Stimulated activated CD4-positive, alpha-beta T cell treated with anti-CD3 and anti-CD28 coated beads, Interleukin-4, amount 100 ng/mL, for 48 hours (primary cell): ENCODE measurements around the gene ZSCAN1.

Experiments used
- DNase-seq, 2 donors: peaks; one replicate each; pipeline ENCODE4 v3.0.0-alpha.2; 2020; ENCODE audit warnings: low read depth in 2 of 2

The ZSCAN1 gene

GRCh38 chr19:58083021-58083420, 49.2 kb downstream of the ZSCAN1 start:
- DNase-seq: no peak

DNA sequence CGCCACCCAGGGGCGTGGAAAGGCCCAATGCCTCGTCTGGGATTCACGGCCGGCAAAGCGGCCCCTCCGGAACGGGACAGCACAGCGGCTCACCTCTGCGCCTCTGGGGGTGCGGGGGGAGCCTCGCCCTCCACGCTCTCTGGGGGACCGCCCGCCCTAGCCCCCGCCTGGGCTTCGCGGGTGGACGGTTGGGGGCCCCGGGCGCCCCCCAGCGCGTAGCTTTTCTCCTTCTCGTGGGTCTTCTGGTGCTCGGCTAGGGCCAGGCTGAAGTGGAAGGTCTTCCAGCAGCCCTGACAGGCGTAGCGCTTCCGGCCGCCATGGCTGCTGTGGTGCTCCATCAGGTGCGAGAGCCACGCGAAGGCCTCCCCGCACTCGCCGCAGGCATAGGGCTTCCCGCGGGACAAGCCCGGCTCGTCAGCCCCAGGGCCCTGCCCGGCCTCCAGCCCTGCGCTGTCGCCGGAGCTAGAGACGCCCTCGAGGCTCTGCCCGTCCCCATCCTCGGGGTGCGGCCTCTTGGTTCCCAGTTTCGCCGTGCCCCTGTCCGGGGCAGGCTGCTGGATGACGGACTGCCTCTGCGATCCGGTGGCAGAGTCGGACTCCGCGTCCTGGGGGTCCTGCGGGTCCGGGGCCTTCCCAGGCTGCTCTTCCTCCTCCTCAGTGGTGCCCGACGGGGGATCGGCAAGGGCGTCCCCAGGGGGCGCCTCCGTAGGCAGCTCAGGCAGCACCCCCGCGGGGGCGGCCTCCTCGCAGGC, 50.9 kb downstream of the ZSCAN1 start:
- DNase-seq: no peak

DNA sequence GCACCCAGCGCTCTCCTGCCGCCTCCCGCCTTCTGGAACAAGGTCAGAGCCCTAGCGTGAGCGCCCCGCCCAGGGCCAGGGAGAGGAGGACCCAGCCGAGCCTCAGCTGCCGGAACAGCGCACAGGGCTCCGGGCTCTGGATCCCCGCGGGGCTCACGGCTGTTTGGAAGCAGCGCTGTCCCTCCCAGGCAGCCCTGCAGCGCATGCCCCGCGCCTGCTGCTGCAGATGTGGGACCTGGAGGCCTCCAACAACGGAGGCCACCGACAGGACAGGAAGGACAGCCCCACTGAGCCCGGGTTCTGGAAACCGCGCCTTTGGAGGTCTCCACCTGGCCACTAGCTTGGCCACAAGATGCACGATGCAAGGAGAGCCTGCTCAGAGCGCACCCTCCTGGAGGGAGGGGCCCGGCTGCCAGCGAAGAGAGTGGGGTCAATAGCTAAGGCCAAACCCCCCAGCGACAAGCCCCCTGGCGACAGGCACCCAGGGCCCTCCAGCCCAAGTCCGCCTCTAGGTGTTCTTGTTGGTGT, 51.6 kb downstream of the ZSCAN1 start:
- no peak for DNase-seq

GRCh38 chr19:58086825-58087710, 53.2 kb downstream of the ZSCAN1 start:
- no peak for DNase-seq

DNA sequence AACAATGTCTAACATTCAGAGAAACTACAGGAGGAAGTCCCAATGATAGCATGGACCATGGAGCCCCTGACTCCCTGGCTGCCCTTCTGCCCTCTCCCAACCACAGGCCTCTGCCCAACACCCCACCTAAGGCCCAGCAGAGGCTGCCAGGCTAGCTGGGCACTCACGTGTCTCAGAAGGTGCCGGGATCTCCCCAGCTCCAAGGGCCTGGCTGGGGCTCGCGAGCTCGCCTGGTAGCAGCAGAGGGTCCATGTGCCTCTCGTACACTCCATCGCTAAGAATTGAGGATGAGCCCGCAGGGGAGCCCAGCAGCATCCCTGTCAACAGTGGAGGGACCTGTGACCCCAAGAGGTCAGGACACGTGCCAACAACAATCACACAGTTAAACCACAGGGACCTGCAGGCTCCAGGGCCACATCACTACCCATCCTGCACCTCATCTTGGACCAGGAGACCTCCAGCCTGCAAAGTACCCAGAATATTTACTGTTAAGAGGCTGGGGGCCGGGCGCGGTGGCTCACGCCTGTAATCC, 54.8 kb downstream of the ZSCAN1 start:
- no peak for DNase-seq

DNA sequence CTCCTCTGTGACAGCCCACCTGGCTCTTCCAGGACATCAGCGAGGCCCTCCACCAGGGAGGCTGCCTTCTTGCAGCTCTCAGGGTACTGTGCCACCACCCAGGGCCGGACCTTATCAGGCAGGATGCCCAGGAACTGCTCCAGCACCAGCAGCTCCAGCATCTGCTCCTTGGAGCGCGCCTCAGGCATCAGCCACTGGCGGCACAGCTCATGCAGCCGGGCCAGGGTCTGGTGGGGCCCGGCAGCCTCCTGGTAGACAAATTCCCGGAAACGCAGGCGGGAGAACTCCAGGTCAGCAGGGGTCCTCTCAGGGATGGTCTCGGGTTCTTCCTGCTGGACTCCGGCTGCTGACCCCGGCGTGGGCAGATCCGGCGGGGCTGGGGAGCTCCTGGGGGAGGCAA, 56.0 kb downstream of the ZSCAN1 start:
- no peak for DNase-seq

- DNase-seq: no peak
Observed at GRCh38 chr19:58091251-58091995, 57.6 kb downstream of the ZSCAN1 start.

DNA sequence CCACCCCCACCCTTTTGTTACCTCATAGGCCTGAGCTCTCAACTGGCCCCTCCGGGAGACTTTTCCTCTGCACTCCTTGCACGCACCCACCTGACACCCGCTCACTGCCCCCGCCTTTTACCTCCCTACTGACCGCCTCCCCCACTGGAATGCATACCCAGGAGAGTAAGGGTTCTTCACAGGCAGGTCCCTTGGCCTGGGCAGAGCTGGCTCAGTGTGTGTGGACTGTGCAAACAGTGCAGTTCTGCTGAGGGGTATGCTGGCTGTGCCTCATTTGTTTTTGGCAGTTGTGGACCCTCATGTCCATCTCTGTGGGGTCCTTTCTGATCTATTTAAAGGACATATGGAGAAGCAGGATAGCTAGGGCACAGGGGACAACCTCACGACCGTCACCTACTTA, 59.2 kb downstream of the ZSCAN1 start:
- DNase-seq: no peak

- DNase-seq: no peak
Observed at GRCh38 chr19:58095328-58095727, 61.5 kb downstream of the ZSCAN1 start.

- no peak for DNase-seq
Observed at GRCh38 chr19:58096884-58097283, 63.1 kb downstream of the ZSCAN1 start.

DNA sequence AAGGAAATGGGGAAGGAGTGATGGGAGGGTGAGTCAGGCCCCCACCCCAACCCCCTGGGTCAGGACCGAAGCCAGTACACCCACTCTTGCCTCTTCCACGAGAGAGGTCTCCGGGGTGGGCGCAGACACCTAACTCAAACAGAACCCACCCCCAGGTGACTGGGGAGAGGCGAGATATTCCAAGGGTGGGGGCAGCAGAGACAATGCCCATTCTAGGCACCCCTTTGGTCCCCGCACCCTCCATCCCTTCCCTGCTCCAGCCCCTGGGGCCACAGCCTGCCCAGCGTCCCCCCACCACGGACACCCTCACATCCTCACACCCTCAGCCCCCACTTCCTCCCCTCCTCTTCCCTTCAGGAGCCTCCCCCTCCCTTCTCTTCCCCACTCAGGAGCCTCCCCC, 63.5 kb downstream of the ZSCAN1 start:
- DNase-seq: no peak

GRCh38 chr19:58097781-58098681, 64.2 kb downstream of the ZSCAN1 start, which contains the start of gene ZSCAN18:
ZSCAN18 (minus strand) TSS chr19:58098231; CDS start chr19:58090267, 7,964 bp downstream.
- peak; percentile 89 to 91 for DNase-seq

DNA sequence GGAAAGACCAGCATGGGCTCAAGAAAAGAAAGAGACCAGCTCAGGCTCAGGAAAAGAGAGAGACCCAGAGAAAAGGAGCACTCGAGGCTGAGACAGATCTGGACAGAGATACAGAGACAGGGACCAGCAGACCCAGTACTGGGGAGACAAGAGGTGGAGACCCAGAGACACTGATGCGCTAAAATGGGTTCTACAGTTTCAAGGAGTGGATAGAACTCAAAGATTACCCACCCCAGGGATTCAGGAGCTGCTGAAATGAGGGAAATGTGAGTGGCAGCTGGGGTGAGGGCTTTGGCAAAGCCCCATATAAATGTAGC, 64.8 kb downstream of the ZSCAN1 start:
- no peak for DNase-seq
